ENCODE measurements around the gene GUCY2F.

Gene GUCY2F

GRCh38 chrX:109392895-109393294 is 89.0 kb downstream of the GUCY2F start:
- no peaks in the 10 kb centered on the region for H3K36me3 ChIP-seq (replicated peaks; ENCODE audit: low read depth, low read length)
- H4K20me1 ChIP-seq (ENCODE audit: insufficient read depth, low read length), result no peaks in the 10 kb centered on the region
- no peaks in the 10 kb centered on the region for H3K27me3 ChIP-seq (ENCODE audit: low read depth, low read length)
- H3K27ac ChIP-seq (ENCODE audit: low read length), result no peak overlapping the region
- no peaks in the 10 kb centered on the region for H3K9me3 ChIP-seq (ENCODE audit: insufficient read depth, low read length)
- H3K4me1 ChIP-seq (ENCODE audit: low read length), result peaks cover 7% of the 10 kb centered on the region; the same call in 1 of the 2 replicates
- no peak overlapping the region for H3K4me3 ChIP-seq (ENCODE audit: low read length)
- H3K79me2 ChIP-seq (ENCODE audit: low read length), result no peaks in the 10 kb centered on the region
- no peak for TF ChIP-seq EZH2phosphoT487 (IDR thresholded peaks at IDR 0.05; ENCODE audit: low read depth)
- TF ChIP-seq CTCF (IDR thresholded peaks at IDR 0.05; ENCODE audit: low read depth, low read length), result no peak
- H2AFZ ChIP-seq (ENCODE audit: low read depth, low read length), result no peak overlapping the region
- H3K4me2 ChIP-seq (ENCODE audit: low read length), result no peak overlapping the region
- no peak overlapping the region for H3K9ac ChIP-seq (ENCODE audit: low read length)

GRCh38 chrX:109390556-109390955 is 91.3 kb downstream of the GUCY2F start:
- no peak overlapping the region for H2AFZ ChIP-seq (ENCODE audit: low read depth, low read length)
- TF ChIP-seq CTCF (IDR thresholded peaks at IDR 0.05; ENCODE audit: low read depth, low read length), result no peak
- TF ChIP-seq EZH2phosphoT487 (IDR thresholded peaks at IDR 0.05; ENCODE audit: low read depth), result no peak
- no peaks in the 10 kb centered on the region for H3K9me3 ChIP-seq (ENCODE audit: insufficient read depth, low read length)
- H3K9ac ChIP-seq (ENCODE audit: low read length), result no peak overlapping the region
- no peak overlapping the region for H3K4me3 ChIP-seq (ENCODE audit: low read length)
- H3K79me2 ChIP-seq (ENCODE audit: low read length), result no peaks in the 10 kb centered on the region
- H3K36me3 ChIP-seq (replicated peaks; ENCODE audit: low read depth, low read length), result no peaks in the 10 kb centered on the region
- H3K4me1 ChIP-seq (ENCODE audit: low read length), result peaks cover 13% of the 10 kb centered on the region
- no peaks in the 10 kb centered on the region for H4K20me1 ChIP-seq (ENCODE audit: insufficient read depth, low read length)
- H3K27ac ChIP-seq (ENCODE audit: low read length), result no peak overlapping the region
- no peak overlapping the region for H3K4me2 ChIP-seq (ENCODE audit: low read length)
- peaks cover 5% of the 10 kb centered on the region; the same call in 1 of the 2 replicates for H3K27me3 ChIP-seq (ENCODE audit: low read depth, low read length)

- no peak overlapping the region for H3K27ac ChIP-seq (ENCODE audit: low read length)
- no peaks in the 10 kb centered on the region for H3K36me3 ChIP-seq (replicated peaks; ENCODE audit: low read depth, low read length)
- no peak overlapping the region for H2AFZ ChIP-seq (ENCODE audit: low read depth, low read length)
- no peaks in the 10 kb centered on the region for H3K9me3 ChIP-seq (ENCODE audit: insufficient read depth, low read length)
- no peaks in the 10 kb centered on the region for H4K20me1 ChIP-seq (ENCODE audit: insufficient read depth, low read length)
- peaks cover 13% of the 10 kb centered on the region for H3K4me1 ChIP-seq (ENCODE audit: low read length)
- no peak overlapping the region for H3K4me2 ChIP-seq (ENCODE audit: low read length)
- H3K4me3 ChIP-seq (ENCODE audit: low read length), result no peak overlapping the region
- no peak overlapping the region for H3K9ac ChIP-seq (ENCODE audit: low read length)
- no peak for TF ChIP-seq EZH2phosphoT487 (IDR thresholded peaks at IDR 0.05; ENCODE audit: low read depth)
- TF ChIP-seq CTCF (IDR thresholded peaks at IDR 0.05; ENCODE audit: low read depth, low read length), result no peak
- H3K79me2 ChIP-seq (ENCODE audit: low read length), result no peaks in the 10 kb centered on the region
- peaks cover 5% of the 10 kb centered on the region; the same call in 1 of the 2 replicates for H3K27me3 ChIP-seq (ENCODE audit: low read depth, low read length)
Observed at GRCh38 chrX:109389917-109390316, 92.0 kb downstream of the GUCY2F start.

- no peaks in the 10 kb centered on the region for H3K9me3 ChIP-seq (ENCODE audit: insufficient read depth, low read length)
- H3K9ac ChIP-seq (ENCODE audit: low read length), result no peak overlapping the region
- no peaks in the 10 kb centered on the region for H3K79me2 ChIP-seq (ENCODE audit: low read length)
- H4K20me1 ChIP-seq (ENCODE audit: insufficient read depth, low read length), result no peaks in the 10 kb centered on the region
- no peak overlapping the region for H3K4me2 ChIP-seq (ENCODE audit: low read length)
- peaks cover 5% of the 10 kb centered on the region; the same call in 1 of the 2 replicates for H3K27me3 ChIP-seq (ENCODE audit: low read depth, low read length)
- TF ChIP-seq CTCF (IDR thresholded peaks at IDR 0.05; ENCODE audit: low read depth, low read length), result peak; percentile 77
- TF ChIP-seq EZH2phosphoT487 (IDR thresholded peaks at IDR 0.05; ENCODE audit: low read depth), result no peak
- H3K36me3 ChIP-seq (replicated peaks; ENCODE audit: low read depth, low read length), result no peaks in the 10 kb centered on the region
- H3K27ac ChIP-seq (ENCODE audit: low read length), result no peak overlapping the region
- peaks cover 15% of the 10 kb centered on the region for H3K4me1 ChIP-seq (ENCODE audit: low read length)
- H2AFZ ChIP-seq (ENCODE audit: low read depth, low read length), result no peak overlapping the region
- no peak overlapping the region for H3K4me3 ChIP-seq (ENCODE audit: low read length)
Observed at GRCh38 chrX:109384699-109385098, 97.2 kb downstream of the GUCY2F start.

Data from OCI-LY3 (cell line).